Measurements from ENCODE around the gene GSE1. TPM values are rescaled to one million over a fixed set of nuclear protein-coding genes. Genes with fewer than 3 reads are reported as not detected.

The GSE1 gene
- total and polyA plus RNA-seq, 2 experiments from 2014 or later = 32.4 to 135 TPM

DNA sequence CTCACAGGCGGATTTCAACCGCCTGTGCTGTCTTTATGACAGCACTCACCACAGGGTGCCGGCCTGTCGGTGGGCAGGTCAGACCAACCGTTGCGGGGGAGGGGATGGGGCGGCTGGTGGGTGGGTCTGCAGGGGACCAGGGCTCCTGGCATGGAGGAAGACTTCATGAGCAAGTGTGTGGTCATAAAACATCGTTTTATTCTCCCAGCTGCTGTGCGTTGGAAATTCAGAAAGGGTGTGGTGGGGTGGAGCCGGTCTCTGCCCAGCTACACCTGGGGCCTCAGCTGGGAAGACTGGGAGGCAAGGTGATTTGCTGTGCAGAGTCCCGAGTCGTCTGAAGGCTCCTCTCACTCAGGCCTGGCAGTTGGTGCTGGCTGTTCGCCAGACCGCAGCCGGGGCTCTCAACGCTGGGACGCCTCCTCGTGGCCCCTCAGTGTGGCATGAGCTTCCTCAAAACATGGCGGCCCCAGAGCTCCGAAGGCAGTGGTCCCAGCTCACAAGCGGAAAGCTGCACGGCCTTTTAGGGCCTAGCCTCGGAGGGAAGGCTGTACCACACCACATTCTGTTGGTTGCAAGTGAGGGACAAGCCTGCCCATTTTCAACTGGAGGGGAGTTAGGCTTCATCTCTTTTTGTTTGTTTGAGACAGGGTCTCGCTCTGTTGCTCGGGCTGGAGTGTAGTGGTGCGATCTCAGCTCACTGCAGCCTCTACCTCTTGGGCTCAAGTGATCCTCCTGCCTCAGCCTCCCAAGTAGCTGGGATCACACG lies 45.8 kb upstream of the GSE1 start:
- Histone ChIP-seq H3K36me3 (ENCODE audit: insufficient read depth) (no peaks in the 10 kb centered on the region), H3K9me2 (ENCODE audit: insufficient read depth) (no peaks in the 10 kb centered on the region), H3F3A (replicated peaks; ENCODE audit: low read depth) (peaks cover 24% of the 10 kb centered on the region), H4K20me1 (replicated peaks; ENCODE audit: insufficient read depth) (no peaks in the 10 kb centered on the region), H3K27ac (ENCODE audit: low read depth) (no peak overlapping the region), H2AFZ (no peak overlapping the region), H3K4me1 (ENCODE audit: insufficient read depth) (peaks cover 57% of the 10 kb centered on the region), H3K4me3 (no peak overlapping the region), H3K79me2 (replicated peaks; ENCODE audit: insufficient read depth) (peaks cover 82% of the 10 kb centered on the region), H3K4me2 (peak overlapping the region; percentile 48; the same call in 1 of the 2 replicates), H3K27me3 (ENCODE audit: insufficient read depth) (no peaks in the 10 kb centered on the region)
- peaks cover 78% of the 10 kb centered on the region for H3K4me1 Mint-ChIP-seq
- peaks cover 6% of the 10 kb centered on the region for H3K9me3 Mint-ChIP-seq
- H3K27ac Mint-ChIP-seq = no peak overlapping the region
- DNase-seq (ENCODE audit: low spot score) (peak; percentile 56), ATAC-seq (peak; percentile 7)
- TF ChIP-seq ZNF331 (CRISPR knock-in tag; IDR thresholded peaks at IDR 0.05; ENCODE audit: low read depth) = no peak
- TF ChIP-seq, protein P1, sequence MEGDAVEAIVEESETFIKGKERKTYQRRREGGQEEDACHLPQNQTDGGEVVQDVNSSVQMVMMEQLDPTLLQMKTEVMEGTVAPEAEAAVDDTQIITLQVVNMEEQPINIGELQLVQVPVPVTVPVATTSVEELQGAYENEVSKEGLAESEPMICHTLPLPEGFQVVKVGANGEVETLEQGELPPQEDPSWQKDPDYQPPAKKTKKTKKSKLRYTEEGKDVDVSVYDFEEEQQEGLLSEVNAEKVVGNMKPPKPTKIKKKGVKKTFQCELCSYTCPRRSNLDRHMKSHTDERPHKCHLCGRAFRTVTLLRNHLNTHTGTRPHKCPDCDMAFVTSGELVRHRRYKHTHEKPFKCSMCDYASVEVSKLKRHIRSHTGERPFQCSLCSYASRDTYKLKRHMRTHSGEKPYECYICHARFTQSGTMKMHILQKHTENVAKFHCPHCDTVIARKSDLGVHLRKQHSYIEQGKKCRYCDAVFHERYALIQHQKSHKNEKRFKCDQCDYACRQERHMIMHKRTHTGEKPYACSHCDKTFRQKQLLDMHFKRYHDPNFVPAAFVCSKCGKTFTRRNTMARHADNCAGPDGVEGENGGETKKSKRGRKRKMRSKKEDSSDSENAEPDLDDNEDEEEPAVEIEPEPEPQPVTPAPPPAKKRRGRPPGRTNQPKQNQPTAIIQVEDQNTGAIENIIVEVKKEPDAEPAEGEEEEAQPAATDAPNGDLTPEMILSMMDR (conservative IDR thresholded peaks at IDR 0.05; ENCODE audit: low read depth in 2 of 2) = peak in 1 of 2 experiments; percentile 32; a peak in 2 of 4 replicates
- H3K27me3 Mint-ChIP-seq (ENCODE audit: insufficient read depth, low read depth, poor library complexity) = peaks cover 18% of the 10 kb centered on the region
- no peak overlapping the region for H3K4me3 Mint-ChIP-seq
- peaks cover 14% of the 10 kb centered on the region for H3K36me3 Mint-ChIP-seq (ENCODE audit: low read depth)

DNA sequence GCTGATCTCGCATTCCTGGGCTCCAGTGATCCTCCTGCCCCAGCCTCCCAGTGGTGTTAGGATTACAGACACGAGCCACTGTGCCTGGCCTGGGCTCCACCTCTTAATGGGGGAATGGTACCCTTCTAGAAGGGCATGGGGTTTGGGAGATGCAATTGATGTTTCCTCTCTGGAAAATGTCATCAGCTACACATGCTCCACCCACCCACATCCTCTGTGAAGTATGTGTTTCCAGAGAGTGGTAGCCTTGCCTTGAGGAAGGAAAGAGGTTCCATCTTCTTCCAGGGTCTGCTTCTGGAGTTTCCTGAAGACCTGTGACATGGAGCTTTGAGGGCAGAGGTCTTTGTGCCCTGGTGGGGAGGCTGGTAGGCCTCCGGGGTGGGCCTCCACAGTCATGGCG lies 45.2 kb upstream of the GSE1 start:
- ATAC-seq (no peak), DNase-seq (ENCODE audit: low spot score) (no peak)
- Histone ChIP-seq H2AFZ (no peak overlapping the region), H3K36me3 (ENCODE audit: insufficient read depth) (no peaks in the 10 kb centered on the region), H3K4me1 (ENCODE audit: insufficient read depth) (peaks cover 51% of the 10 kb centered on the region), H3F3A (replicated peaks; ENCODE audit: low read depth) (peaks cover 29% of the 10 kb centered on the region), H3K27me3 (ENCODE audit: insufficient read depth) (no peaks in the 10 kb centered on the region), H3K27ac (ENCODE audit: low read depth) (no peak overlapping the region), H4K20me1 (replicated peaks; ENCODE audit: insufficient read depth) (no peaks in the 10 kb centered on the region), H3K79me2 (replicated peaks; ENCODE audit: insufficient read depth) (peaks cover 80% of the 10 kb centered on the region), H3K4me3 (no peak overlapping the region), H3K4me2 (no peak overlapping the region), H3K9me2 (ENCODE audit: insufficient read depth) (no peaks in the 10 kb centered on the region)
- Mint-ChIP-seq H3K27me3 (ENCODE audit: insufficient read depth, low read depth, poor library complexity) (peaks cover 19% of the 10 kb centered on the region), H3K27ac (no peak overlapping the region), H3K36me3 (ENCODE audit: low read depth) (peaks cover 14% of the 10 kb centered on the region), H3K9me3 (peaks cover 6% of the 10 kb centered on the region), H3K4me1 (peaks cover 73% of the 10 kb centered on the region), H3K4me3 (no peak overlapping the region; the same call in 2 of the 3 replicates)
- no peak for TF ChIP-seq EZH2 (IDR thresholded peaks at IDR 0.05; ENCODE audit: low read depth, unreplicated experiment)
- TF ChIP-seq, protein P2, sequence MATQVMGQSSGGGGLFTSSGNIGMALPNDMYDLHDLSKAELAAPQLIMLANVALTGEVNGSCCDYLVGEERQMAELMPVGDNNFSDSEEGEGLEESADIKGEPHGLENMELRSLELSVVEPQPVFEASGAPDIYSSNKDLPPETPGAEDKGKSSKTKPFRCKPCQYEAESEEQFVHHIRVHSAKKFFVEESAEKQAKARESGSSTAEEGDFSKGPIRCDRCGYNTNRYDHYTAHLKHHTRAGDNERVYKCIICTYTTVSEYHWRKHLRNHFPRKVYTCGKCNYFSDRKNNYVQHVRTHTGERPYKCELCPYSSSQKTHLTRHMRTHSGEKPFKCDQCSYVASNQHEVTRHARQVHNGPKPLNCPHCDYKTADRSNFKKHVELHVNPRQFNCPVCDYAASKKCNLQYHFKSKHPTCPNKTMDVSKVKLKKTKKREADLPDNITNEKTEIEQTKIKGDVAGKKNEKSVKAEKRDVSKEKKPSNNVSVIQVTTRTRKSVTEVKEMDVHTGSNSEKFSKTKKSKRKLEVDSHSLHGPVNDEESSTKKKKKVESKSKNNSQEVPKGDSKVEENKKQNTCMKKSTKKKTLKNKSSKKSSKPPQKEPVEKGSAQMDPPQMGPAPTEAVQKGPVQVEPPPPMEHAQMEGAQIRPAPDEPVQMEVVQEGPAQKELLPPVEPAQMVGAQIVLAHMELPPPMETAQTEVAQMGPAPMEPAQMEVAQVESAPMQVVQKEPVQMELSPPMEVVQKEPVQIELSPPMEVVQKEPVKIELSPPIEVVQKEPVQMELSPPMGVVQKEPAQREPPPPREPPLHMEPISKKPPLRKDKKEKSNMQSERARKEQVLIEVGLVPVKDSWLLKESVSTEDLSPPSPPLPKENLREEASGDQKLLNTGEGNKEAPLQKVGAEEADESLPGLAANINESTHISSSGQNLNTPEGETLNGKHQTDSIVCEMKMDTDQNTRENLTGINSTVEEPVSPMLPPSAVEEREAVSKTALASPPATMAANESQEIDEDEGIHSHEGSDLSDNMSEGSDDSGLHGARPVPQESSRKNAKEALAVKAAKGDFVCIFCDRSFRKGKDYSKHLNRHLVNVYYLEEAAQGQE (IDR thresholded peaks at IDR 0.05; ENCODE audit: unreplicated experiment) = no peak
- TF ChIP-seq JUNB (IDR thresholded peaks at IDR 0.05; ENCODE audit: unreplicated experiment) = no peak
- TF ChIP-seq ZNF331 (CRISPR knock-in tag; IDR thresholded peaks at IDR 0.05; ENCODE audit: low read depth) = no peak
- TF ChIP-seq, protein P3, sequence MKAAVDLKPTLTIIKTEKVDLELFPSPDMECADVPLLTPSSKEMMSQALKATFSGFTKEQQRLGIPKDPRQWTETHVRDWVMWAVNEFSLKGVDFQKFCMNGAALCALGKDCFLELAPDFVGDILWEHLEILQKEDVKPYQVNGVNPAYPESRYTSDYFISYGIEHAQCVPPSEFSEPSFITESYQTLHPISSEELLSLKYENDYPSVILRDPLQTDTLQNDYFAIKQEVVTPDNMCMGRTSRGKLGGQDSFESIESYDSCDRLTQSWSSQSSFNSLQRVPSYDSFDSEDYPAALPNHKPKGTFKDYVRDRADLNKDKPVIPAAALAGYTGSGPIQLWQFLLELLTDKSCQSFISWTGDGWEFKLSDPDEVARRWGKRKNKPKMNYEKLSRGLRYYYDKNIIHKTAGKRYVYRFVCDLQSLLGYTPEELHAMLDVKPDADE (IDR thresholded peaks at IDR 0.05) = no peak
- no peak for TF ChIP-seq EZH2phosphoT487 (IDR thresholded peaks at IDR 0.05; ENCODE audit: unreplicated experiment)
- no peak for TF ChIP-seq POLR2AphosphoS5 (IDR thresholded peaks at IDR 0.05; ENCODE audit: low read depth)
- no peak for TF ChIP-seq STAT1 (IDR thresholded peaks at IDR 0.05; ENCODE audit: unreplicated experiment)
- TF ChIP-seq ZNF114 (CRISPR knock-in tag; IDR thresholded peaks at IDR 0.05) = no peak
